Lower leg skin (tissue), 4 donors: ENCODE measurements around the gene SLC29A3. TPM values are rescaled to one million over a fixed set of nuclear protein-coding genes. Genes with fewer than 3 reads are reported as not detected.

Experiments
- DNase-seq, 2 donors: peaks; one replicate each; pipeline ENCODE4 v3.0.0-alpha.2; 2019; ENCODE audit warnings: low spot score in 2 of 2
- H3K4me3 ChIP-seq: fragments of 200-600 bp; sonication (generic); 2 replicates; pipeline ENCODE4 v1.5.1; 2017; ENCODE audit warnings: mild to moderate bottlenecking, low read depth; ENCODE audit not compliant: poor library complexity, severe bottlenecking
- CTCF ChIP-seq, 3 donors: fragments of 450-650 bp; IDR thresholded peaks; one replicate each; pipeline ENCODE4 v1.5.1; 2016; ENCODE audit warnings: antibody characterized with exemption in 3 of 3, mild to moderate bottlenecking in 3 of 3, moderate library complexity in 2 of 3
- POLR2A ChIP-seq, 2 donors: fragments of 450-650 bp; IDR thresholded peaks; one replicate each; pipeline ENCODE4 v1.6.1; 2016 to 2017; ENCODE audit warnings: antibody characterized with exemption in 2 of 2, mild to moderate bottlenecking in 1 of 2, moderate library complexity in 1 of 2
- WGBS, 2 donors: methylation state at CpG; one replicate each; pipeline ENCODE4 v1.1.5; 2018; 5-methylcytosine and 5-hydroxymethylcytosine counted together
- intact Hi-C: fragments of 100-400 bp; cut with DNase I; formaldehyde crosslinking; loops from one replicate; pipeline ENCODE4 v1.15.0; 2023; ENCODE audit warnings: low total_unique reads
- total RNA-seq, 4 donors: library from RNA; depleted of rRNA; stranded (reverse); fragments of >200 nt; gene quantifications; one replicate each; pipeline ENCODE4 v1.1.0, GENCODE V29; 2016

Gene SLC29A3
- total RNA-seq, 4 donors from 2014 or later: 1.1 to 5.7 (median 2.6) TPM

- no peak for DNase-seq
- TF ChIP-seq CTCF (IDR thresholded peaks at IDR 0.05) (no peak), POLR2A (IDR thresholded peaks at IDR 0.05) (no peak)
- WGBS, 2 donors: 88 to 91% methylated on average over 9 of the region's 9 CpGs
- H3K4me3 ChIP-seq: no peak overlapping the region
- intact Hi-C loops: no loop called here
Observed at GRCh38 chr10:71344154-71344925, 25.3 kb downstream of the SLC29A3 start.

GRCh38 chr10:71344993-71345480, 26.0 kb downstream of the SLC29A3 start:
- H3K4me3 ChIP-seq: no peak overlapping the region
- intact Hi-C loops: no loop called here
- 65 to 68% methylated on average over 3 of the region's 3 CpGs for WGBS, 2 donors
- TF ChIP-seq POLR2A (IDR thresholded peaks at IDR 0.05) (no peak), CTCF (IDR thresholded peaks at IDR 0.05) (no peak)
- no peak for DNase-seq

GRCh38 chr10:71345694-71346093, 26.6 kb downstream of the SLC29A3 start:
- intact Hi-C loops: no loop called here
- 81 to 87% methylated on average over 10 of the region's 10 CpGs for WGBS, 2 donors

GRCh38 chr10:71346731-71347130, 27.7 kb downstream of the SLC29A3 start:
- intact Hi-C loops: no loop called here
- H3K4me3 ChIP-seq: no peak overlapping the region
- no peak for TF ChIP-seq POLR2A (IDR thresholded peaks at IDR 0.05)
- no peak for TF ChIP-seq CTCF (IDR thresholded peaks at IDR 0.05)
- 55 to 78% methylated on average over 3 of the region's 3 CpGs for WGBS, 2 donors
- DNase-seq: no peak

More at GRCh38 chr10:71345694-71346093, 26.6 kb downstream of the SLC29A3 start:
- no peak for DNase-seq
- TF ChIP-seq CTCF (IDR thresholded peaks at IDR 0.05): no peak
- TF ChIP-seq POLR2A (IDR thresholded peaks at IDR 0.05): no peak
- no peak overlapping the region for H3K4me3 ChIP-seq

GRCh38 chr10:71347587-71348395, 28.7 kb downstream of the SLC29A3 start:
- no peak for DNase-seq
- no peak for TF ChIP-seq POLR2A (IDR thresholded peaks at IDR 0.05)
- no peak for TF ChIP-seq CTCF (IDR thresholded peaks at IDR 0.05)
- intact Hi-C loops: no loop called here
- no peak overlapping the region for H3K4me3 ChIP-seq
- 77 to 78% methylated on average over 14 of the region's 14 CpGs for WGBS, 2 donors
